Aorta (tissue), 5 donors: ENCODE measurements around the gene ACCS. TPM values are rescaled to one million over a fixed set of nuclear protein-coding genes. Genes with fewer than 3 reads are reported as not detected.
A peak's percentile ranks its signal among the peaks of the same experiment; 100 is the strongest.

ENCODE experiments used
- ATAC-seq: fragments of 200-7000 bp; cut with Tn5 transposase; one replicate; pipeline ENCODE4 v1.9.1; 2022; ENCODE audit warnings: moderate library complexity; ENCODE audit not compliant: low FRiP score
- DNase-seq, 2 donors: peaks; one replicate each; pipeline ENCODE4 v3.0.0-alpha.2; 2020
- H3K27ac ChIP-seq, 2 donors: one replicate each; pipeline ENCODE4 v1.5.1; 2013; ENCODE audit warnings: low read length in 2 of 2, mild to moderate bottlenecking in 2 of 2, moderate library complexity in 2 of 2, control low read depth in 1 of 2, inconsistent platforms in 1 of 2, low read depth in 1 of 2
- H3K27me3 ChIP-seq, 2 donors: one replicate each; pipeline ENCODE4 v1.6.1; 2013; ENCODE audit warnings: control low read depth in 1 of 2, low read length in 1 of 2, mild to moderate bottlenecking in 1 of 2, moderate library complexity in 1 of 2; ENCODE audit not compliant: insufficient read depth in 2 of 2, control insufficient read depth in 1 of 2
- H3K36me3 ChIP-seq, 2 donors: one replicate each; pipeline ENCODE4 v1.6.1; 2013; ENCODE audit warnings: control low read depth in 1 of 2, low read length in 1 of 2, mild to moderate bottlenecking in 1 of 2; ENCODE audit not compliant: insufficient read depth in 2 of 2, control insufficient read depth in 1 of 2
- H3K4me1 ChIP-seq, 2 donors: one replicate each; pipeline ENCODE4 v1.6.1; 2013; ENCODE audit warnings: low read length in 2 of 2, control low read depth in 1 of 2, mild to moderate bottlenecking in 1 of 2, moderate library complexity in 1 of 2; ENCODE audit not compliant: insufficient read depth in 2 of 2, control insufficient read depth in 1 of 2
- H3K4me3 ChIP-seq, 2 donors: one replicate each; pipeline ENCODE4 v1.5.1; 2013; ENCODE audit warnings: low read length in 2 of 2, control low read depth in 1 of 2, mild to moderate bottlenecking in 1 of 2
- H3K9me3 ChIP-seq: one replicate; pipeline ENCODE4 v1.6.1; 2013; ENCODE audit warnings: mild to moderate bottlenecking, low read length; ENCODE audit not compliant: control insufficient read depth
- WGBS, 2 donors: extraction: QIAGEN DNeasy Blood & Tissue Kit; methylation state at CpG; one replicate each; pipeline ENCODE4 v1.1.7; 2013; 5-methylcytosine and 5-hydroxymethylcytosine counted together
- intact Hi-C, 2 donors: fragments of 100-400 bp; cut with DNase I; formaldehyde crosslinking; loops; one replicate each; pipeline versions ENCODE4 v1.14.2 to v1.15.0; 2022
- long read RNA-seq, 2 donors: library from polyadenylated mRNA; unstranded; transcript quantifications; one replicate each; pipeline ENCODE4 v2.0.0, GENCODE V29; 2020 to 2021
- polyA plus RNA-seq, 2 donors: library from polyadenylated mRNA; stranded (reverse); fragments of 200-250 nt; gene quantifications; one replicate each; pipeline ENCODE4 v1.2.3, GENCODE V29; 2013
- total RNA-seq, 2 donors: library from RNA; stranded (reverse); fragmentation: NEBNext Ultra II Directional; extraction: Animal tissue kit (Norgen Biotek cat#: 25700); gene quantifications; one replicate each; pipeline ENCODE4 v1.2.1, GENCODE V29; 2021
- donor health status: healthy with polysubstance abuse.
- donor health status: Bipolar disorder and iron deficiency.
- donor health status: DM: no; HTN: no; CAD: no.
- donor health status: DM: no; HTN: no; CAD: no.
- donor health status: DM: yes; HTN: yes; CAD: no.

ACCS gene, protein sequence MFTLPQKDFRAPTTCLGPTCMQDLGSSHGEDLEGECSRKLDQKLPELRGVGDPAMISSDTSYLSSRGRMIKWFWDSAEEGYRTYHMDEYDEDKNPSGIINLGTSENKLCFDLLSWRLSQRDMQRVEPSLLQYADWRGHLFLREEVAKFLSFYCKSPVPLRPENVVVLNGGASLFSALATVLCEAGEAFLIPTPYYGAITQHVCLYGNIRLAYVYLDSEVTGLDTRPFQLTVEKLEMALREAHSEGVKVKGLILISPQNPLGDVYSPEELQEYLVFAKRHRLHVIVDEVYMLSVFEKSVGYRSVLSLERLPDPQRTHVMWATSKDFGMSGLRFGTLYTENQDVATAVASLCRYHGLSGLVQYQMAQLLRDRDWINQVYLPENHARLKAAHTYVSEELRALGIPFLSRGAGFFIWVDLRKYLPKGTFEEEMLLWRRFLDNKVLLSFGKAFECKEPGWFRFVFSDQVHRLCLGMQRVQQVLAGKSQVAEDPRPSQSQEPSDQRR
- 10 to 100 TPM; 31.7 to 88.9 TPM for total RNA-seq
- polyA plus RNA-seq = 10 to 100 TPM in 1 of 2 donors, 1 to 10 TPM in 1; 8.8 to 92.5 TPM
- long read RNA-seq, donor 1, transcript ACCS-201 (15 exons, 2,362 nt) = major isoform, 14 of 28 reads
- long read RNA-seq, donor 1, partial matches to known transcripts = 4 of 28 reads
- long read RNA-seq, donor 1, other reads (novel, unspliced or antisense) = 10 of 28 reads
- long read RNA-seq, donor 2, partial matches to known transcripts = 1 of 12 reads
- long read RNA-seq, donor 2, other reads (novel, unspliced or antisense) = 8 of 12 reads

DNA sequence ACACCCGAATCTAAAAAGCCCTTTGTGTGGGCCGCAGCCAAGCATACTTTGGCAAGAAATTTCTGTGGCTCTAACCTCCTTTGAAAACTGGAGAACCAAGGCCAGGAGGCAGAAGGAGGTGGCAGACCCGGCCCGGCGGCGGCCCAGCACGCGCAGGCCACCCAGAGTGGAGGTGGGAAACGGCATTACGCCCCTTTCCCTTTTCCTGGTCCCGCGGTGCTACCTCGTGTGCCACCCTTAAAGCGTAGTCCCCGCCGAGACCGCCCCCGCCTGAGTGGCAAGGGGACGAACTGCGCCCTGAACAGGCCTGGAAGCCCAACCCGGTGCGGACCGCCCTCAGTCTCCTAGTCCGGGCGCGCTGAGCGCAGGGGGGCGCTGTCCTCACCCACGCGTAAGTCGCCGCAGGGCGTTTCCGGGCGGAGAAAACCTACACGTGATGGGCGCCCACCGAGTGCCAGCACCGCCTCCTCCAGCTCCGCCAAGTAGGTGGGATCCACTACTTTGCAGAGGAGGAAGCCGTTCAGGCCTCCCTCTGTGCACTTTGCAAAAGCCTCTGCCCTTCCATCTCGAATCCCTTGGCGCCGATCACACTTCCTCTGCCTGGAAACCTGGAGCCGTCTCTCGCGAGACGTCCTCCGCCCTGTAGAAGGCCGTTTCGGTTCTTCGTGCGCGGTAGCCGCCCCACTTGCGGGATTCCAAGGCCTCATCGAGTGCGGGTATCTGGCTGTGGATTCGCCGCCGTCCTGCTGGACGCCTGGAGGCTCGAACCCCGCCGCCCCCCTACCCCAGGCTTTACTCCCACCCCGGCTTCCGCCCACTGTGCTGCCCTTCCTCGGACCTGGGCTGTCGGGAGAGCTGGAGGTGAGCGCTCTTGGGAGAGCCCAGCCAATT lies at the start of gene ACCS:
Gene ACCS, plus strand, starts transcription at position 430 of the 891 bp plus-strand sequence. CDS start 1,358 bp downstream, outside the sequence.
- intact Hi-C loops = no loop called here

DNA sequence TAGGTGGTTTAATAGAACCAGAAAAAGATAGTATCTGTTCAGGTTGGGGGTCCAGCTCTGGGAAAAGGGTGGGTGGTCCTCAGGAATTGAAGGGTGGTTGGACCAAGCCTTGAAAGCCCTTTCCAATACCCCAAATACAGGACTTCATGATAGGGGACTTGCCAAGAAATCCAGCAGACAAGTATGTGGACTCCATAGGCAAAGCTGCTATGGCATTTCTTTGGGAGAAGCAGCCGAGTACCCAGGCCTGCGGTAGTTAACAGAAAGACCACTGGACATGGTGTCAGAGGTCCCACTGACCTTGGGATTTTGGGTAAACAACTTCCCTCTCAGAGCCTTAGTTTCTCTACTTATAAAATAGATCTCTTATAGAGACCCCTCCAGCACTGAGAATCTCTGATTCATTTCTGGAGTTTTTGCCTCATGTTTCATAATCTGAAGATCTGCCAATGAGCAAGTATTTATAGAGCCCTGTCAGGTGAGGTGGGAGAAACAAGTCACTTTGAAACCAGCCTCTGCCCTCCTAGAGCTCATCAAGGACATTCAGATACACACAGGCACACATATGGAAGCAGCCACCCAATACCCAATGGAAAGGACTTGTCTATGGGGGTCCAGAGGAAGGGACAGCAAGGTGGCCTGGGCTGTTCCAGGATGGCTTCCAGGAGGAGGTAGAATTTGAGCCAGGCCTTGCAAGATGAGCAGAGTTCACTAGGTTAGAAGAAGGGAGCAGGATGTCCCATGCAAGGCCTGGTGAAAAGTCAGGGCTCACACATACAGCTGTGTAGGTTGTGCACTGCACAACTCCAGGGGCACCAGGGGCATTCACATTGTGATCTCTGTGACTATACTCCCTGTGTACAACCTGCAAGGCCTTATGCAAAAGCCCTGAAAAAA lies 49.3 kb upstream of the ACCS start:
- intact Hi-C loops = loop anchor here in 1 of 2 donors (2.0 to 5.0 kb wide), 3 partner anchors 14 to 69 kb away; no protein-coding TSS in a partner anchor
- Histone ChIP-seq H3K4me1 (peaks cover 3% of the 10 kb centered on the region in 2 donors), H3K27ac (peak overlapping the region; percentile 88 to 89), H3K36me3 (no peaks in the 10 kb centered on the region), H3K27me3 (no peaks in the 10 kb centered on the region), H3K4me3 (no peak overlapping the region), H3K9me3 (no peaks in the 10 kb centered on the region)
- DNase-seq (no peak), ATAC-seq (peak; percentile 31)
- 33 to 48% methylated on average over 2 of the region's 2 CpGs for WGBS, 2 donors

More for the DNA sequence above, at the start of gene ACCS:
- Histone ChIP-seq H3K27ac (peak within 1 kb of the TSS in 1 of 2 donors; percentile 91), H3K27me3 (no peaks in the 10 kb centered on the region), H3K9me3 (no peaks in the 10 kb centered on the region), H3K4me1 (no peaks in the 10 kb centered on the region), H3K4me3 (peak within 1 kb of the TSS; percentile 67 to 76), H3K36me3 (no peaks in the 10 kb centered on the region)
- DNase-seq = peak; percentile 99
- ATAC-seq = peak; percentile 98
- WGBS, 2 donors = 0 to 1% methylated on average over 70 of the region's 70 CpGs

- peak; percentile 48 to 49 for DNase-seq
- intact Hi-C loops = loop anchor here in 1 of 2 donors (2.0 to 5.0 kb wide), 3 partner anchors 13 to 70 kb away; no protein-coding TSS in a partner anchor
- Histone ChIP-seq H3K27ac (peak overlapping the region; percentile 88 to 89), H3K4me1 (peaks cover 3% of the 10 kb centered on the region in 2 donors), H3K4me3 (no peak overlapping the region), H3K36me3 (no peaks in the 10 kb centered on the region), H3K27me3 (no peaks in the 10 kb centered on the region), H3K9me3 (no peaks in the 10 kb centered on the region)
- ATAC-seq = peak; percentile 74
- 28 to 31% methylated on average over 3 of the region's 3 CpGs for WGBS, 2 donors
Observed at GRCh38 chr11:44017443-44018126, 48.5 kb upstream of the ACCS start.

DNA sequence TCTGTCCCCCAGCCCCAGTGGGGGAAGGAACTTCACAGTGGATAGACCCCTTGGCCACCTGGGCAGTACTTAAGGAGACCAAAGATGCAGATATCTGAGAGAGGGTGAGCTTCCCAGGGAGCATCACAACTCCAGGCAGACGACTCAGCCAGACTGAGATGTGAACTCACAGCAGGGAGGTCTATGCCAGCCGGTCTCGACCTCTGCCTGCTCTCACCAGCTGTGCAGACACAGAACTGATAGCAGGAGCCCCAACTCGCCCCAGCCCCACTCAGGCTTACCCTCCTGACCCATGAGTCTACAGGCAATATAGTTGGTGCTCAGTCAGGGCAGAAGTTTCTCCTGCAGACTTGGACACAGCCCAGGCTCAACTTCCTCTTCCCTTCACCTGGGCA lies 47.9 kb upstream of the ACCS start:
- peak; percentile 43 for ATAC-seq
- H3K9me3 ChIP-seq = no peaks in the 10 kb centered on the region
- peak overlapping the region; percentile 88 to 89 for H3K27ac ChIP-seq
- WGBS, 2 donors = 2 to 7% methylated on average over 4 of the region's 4 CpGs
- DNase-seq = peak in 1 of 2 donors; percentile 64
- H3K4me3 ChIP-seq = no peak overlapping the region
- H3K36me3 ChIP-seq = no peaks in the 10 kb centered on the region
- H3K4me1 ChIP-seq = peaks cover 3% of the 10 kb centered on the region in 2 donors
- H3K27me3 ChIP-seq = no peaks in the 10 kb centered on the region
- intact Hi-C loops = loop anchor here in 1 of 2 donors (5.0 kb wide), 2 partner anchors 56 to 71 kb away; no protein-coding TSS in a partner anchor

DNA sequence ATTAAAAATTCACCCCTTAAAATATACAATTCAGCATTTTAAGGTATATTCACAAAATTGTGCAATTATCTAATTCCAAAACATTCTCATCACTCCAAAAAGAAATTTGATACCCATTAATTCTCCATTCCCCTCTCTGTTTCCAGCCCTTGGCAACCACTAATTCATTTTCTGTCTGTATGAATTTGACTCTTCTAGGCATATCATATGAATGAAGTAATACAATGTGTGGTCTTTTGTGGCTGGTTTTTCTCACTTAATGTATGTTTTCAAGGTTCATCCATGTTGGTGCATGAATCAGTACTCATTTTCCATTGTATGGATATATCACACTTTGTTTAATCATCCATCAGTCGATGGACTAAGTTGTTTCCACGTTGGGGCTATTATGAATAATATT lies 47.2 kb upstream of the ACCS start:
- ATAC-seq = no peak
- no peaks in the 10 kb centered on the region for H3K36me3 ChIP-seq
- intact Hi-C loops = loop anchor here in 1 of 2 donors (5.0 kb wide), 2 partner anchors 57 to 72 kb away; no protein-coding TSS in a partner anchor
- H3K4me3 ChIP-seq = no peak overlapping the region
- peaks cover 3% of the 10 kb centered on the region in 2 donors for H3K4me1 ChIP-seq
- DNase-seq = no peak
- H3K9me3 ChIP-seq = no peaks in the 10 kb centered on the region
- H3K27ac ChIP-seq = no peak overlapping the region
- H3K27me3 ChIP-seq = no peaks in the 10 kb centered on the region
- WGBS, 2 donors = 82% methylated on average over 2 of the region's 2 CpGs

DNA sequence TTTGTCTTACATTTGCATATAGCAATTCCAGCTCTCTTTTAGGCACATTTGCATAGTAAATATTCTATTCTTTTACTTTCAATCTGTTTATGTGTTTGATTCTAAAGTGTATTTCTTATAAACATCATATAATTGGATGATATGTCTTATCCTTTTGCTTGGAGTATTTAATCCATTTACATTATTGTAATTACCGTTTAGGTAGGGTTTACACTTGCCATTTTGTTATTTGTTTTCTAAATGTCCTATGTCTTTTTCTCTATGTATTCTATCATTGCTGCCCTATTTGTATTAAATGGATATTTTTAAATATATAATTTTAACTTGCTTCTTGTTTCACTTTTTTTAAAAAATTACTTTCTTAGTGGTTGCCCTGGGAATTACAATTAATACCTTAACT lies 41.1 kb upstream of the ACCS start:
- ATAC-seq (no peak), DNase-seq (no peak)
- Histone ChIP-seq H3K27ac (no peak overlapping the region), H3K27me3 (no peaks in the 10 kb centered on the region), H3K36me3 (no peaks in the 10 kb centered on the region), H3K4me1 (no peaks in the 10 kb centered on the region), H3K9me3 (no peaks in the 10 kb centered on the region), H3K4me3 (no peak overlapping the region)
- intact Hi-C loops = no loop called here
- WGBS, 2 donors = 97 to 100% methylated on average over 1 of the region's 1 CpG

DNA sequence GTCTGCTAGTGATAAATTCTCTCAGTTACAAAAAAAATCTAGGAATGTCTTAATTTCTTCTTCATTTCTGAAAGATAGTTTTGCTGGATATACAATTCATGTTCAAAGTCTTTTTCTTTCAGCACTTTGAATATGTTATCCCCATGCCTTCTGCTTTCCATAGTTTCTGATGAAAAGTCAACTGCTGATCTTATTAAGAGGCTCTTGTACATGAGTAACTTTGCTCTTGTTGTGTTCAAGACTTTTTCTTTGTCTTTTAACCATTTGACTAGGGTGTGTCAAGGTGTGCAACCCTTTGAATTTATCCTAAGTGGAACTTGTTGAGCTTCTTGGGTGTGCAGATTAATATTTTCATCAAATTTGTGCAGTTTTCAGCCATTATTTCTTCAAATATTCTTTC lies 40.3 kb upstream of the ACCS start:
- H3K27me3 ChIP-seq = no peaks in the 10 kb centered on the region
- no peak for ATAC-seq
- no peak overlapping the region for H3K4me3 ChIP-seq
- no peak for DNase-seq
- intact Hi-C loops = no loop called here
- H3K4me1 ChIP-seq = peaks cover 0 to under 1% of the 10 kb centered on the region in 2 donors
- H3K9me3 ChIP-seq = no peaks in the 10 kb centered on the region
- no peaks in the 10 kb centered on the region for H3K36me3 ChIP-seq
- no peak overlapping the region for H3K27ac ChIP-seq
